Activated effector memory CD4-positive, alpha-beta T cell treated with Interleukin-2 at 50 U/mL for 16 hours (primary cell): ENCODE results near the gene PCDHB11.
"Not testable (repeated sequence)": the region's sequence is repeated elsewhere in the genome, so short reads cannot be mapped to it uniquely, and the experiment has no call there.

ENCODE experiments used
- DNase-seq: peaks from one replicate; pipeline ENCODE4 v3.0.0-alpha.2; 2020

Gene PCDHB11

GRCh38 chr5:141188682-141189081 lies 10.7 kb upstream of the PCDHB11 start:
- not testable (repeated sequence) for DNase-seq

GRCh38 chr5:141189131-141189530 lies 10.3 kb upstream of the PCDHB11 start:
- DNase-seq, result not testable (repeated sequence)

GRCh38 chr5:141192110-141192725 lies 7.2 kb upstream of the PCDHB11 start, which contains the start of gene PCDHB10:
PCDHB10 (plus strand) TSS chr5:141192353; CDS start chr5:141192553, 200 bp downstream.
- DNase-seq, result no peak

- not testable (repeated sequence) for DNase-seq
These were observed 5.1 kb upstream of the PCDHB11 start for GRCh38 chr5:141194332-141194731.

GRCh38 chr5:141196363-141196762 lies 3.1 kb upstream of the PCDHB11 start:
- DNase-seq, result no peak

- DNase-seq, result not testable (repeated sequence)
These were observed 1.7 kb downstream of the PCDHB11 start for GRCh38 chr5:141201126-141201525.

GRCh38 chr5:141201646-141202045 lies 2.2 kb downstream of the PCDHB11 start:
- DNase-seq, result not testable (repeated sequence)

GRCh38 chr5:141208478-141208877 lies 9.1 kb downstream of the PCDHB11 start, which contains the start of gene PCDHB12:
PCDHB12 (plus strand) TSS chr5:141208719; CDS start chr5:141208908, 189 bp downstream.
- DNase-seq, result no peak

GRCh38 chr5:141210281-141210680 lies 10.9 kb downstream of the PCDHB11 start:
- not testable (repeated sequence) for DNase-seq

- DNase-seq, result not testable (repeated sequence)
These were observed 11.4 kb downstream of the PCDHB11 start for GRCh38 chr5:141210849-141211248.

GRCh38 chr5:141213656-141214339 lies 14.4 kb downstream of the PCDHB11 start, which contains the start of gene PCDHB13:
PCDHB13 (plus strand) TSS chr5:141213919; CDS start chr5:141214124, 205 bp downstream.
- not testable (repeated sequence) for DNase-seq

GRCh38 chr5:141214583-141214982 lies 15.2 kb downstream of the PCDHB11 start:
- DNase-seq, result not testable (repeated sequence)

GRCh38 chr5:141215504-141215903 lies 16.1 kb downstream of the PCDHB11 start:
- not testable (repeated sequence) for DNase-seq

- DNase-seq, result not testable (repeated sequence)
These were observed 16.6 kb downstream of the PCDHB11 start for GRCh38 chr5:141216035-141216434.

GRCh38 chr5:141223112-141223783 lies 23.8 kb downstream of the PCDHB11 start, which contains the start of gene PCDHB14:
PCDHB14 (plus strand) TSS chr5:141223343; CDS start chr5:141223506, 163 bp downstream.
- DNase-seq, result no peak

- DNase-seq, result not testable (repeated sequence)
These were observed 25.4 kb downstream of the PCDHB11 start for GRCh38 chr5:141224844-141225243.

GRCh38 chr5:141225421-141225820 lies 26.0 kb downstream of the PCDHB11 start:
- DNase-seq, result not testable (repeated sequence)

GRCh38 chr5:141234109-141234667 lies 34.8 kb downstream of the PCDHB11 start:
- DNase-seq, result no peak

- DNase-seq, result not testable (repeated sequence)
These were observed 36.5 kb downstream of the PCDHB11 start for GRCh38 chr5:141235922-141236321.

GRCh38 chr5:141236516-141237313 lies 37.3 kb downstream of the PCDHB11 start:
- DNase-seq, result no peak

- no peak for DNase-seq
These were observed 42.1 kb downstream of the PCDHB11 start for GRCh38 chr5:141241496-141241895.

- DNase-seq, result no peak
These were observed 45.9 kb downstream of the PCDHB11 start, which contains the start of gene PCDHB15 for GRCh38 chr5:141245250-141245717. PCDHB15 (plus strand) TSS chr5:141245395; CDS start chr5:141245579, 184 bp downstream.
